CD4-positive, alpha-beta T cell (primary cell): ENCODE measurements around the gene AQP10. TPM values are rescaled to one million over a fixed set of nuclear protein-coding genes. Genes with fewer than 3 reads are reported as not detected.
"Not testable (repeated sequence)": the region's sequence is repeated elsewhere in the genome, so short reads cannot be mapped to it uniquely, and the experiment has no call there.

Experiments
- ATAC-seq: fragments of 200-7000 bp; cut with Tn5 transposase; one replicate; pipeline ENCODE4 v1.10.0; 2022; ENCODE audit warnings: mild to moderate bottlenecking; ENCODE audit not compliant: poor library complexity
- CTCF ChIA-PET: fragments of 350-600 bp; sonication (Branson Sonifier 250); formaldehyde crosslinking; loops from one replicate; lab custom pipeline; 2021; ENCODE audit warnings: antibody characterized with exemption, inconsistent platforms; lab: Charles Lee
- POLR2A ChIA-PET: fragments of 350-600 bp; sonication (Branson Sonifier 250); formaldehyde crosslinking; loops from one replicate; lab custom pipeline; 2021; ENCODE audit warnings: antibody characterized with exemption, inconsistent platforms; lab: Charles Lee
- DNase-seq, 14 experiments: peaks; one replicate each; pipeline ENCODE4 v3.0.0-alpha.2; 2013 to 2020; ENCODE audit warnings: mixed read lengths in 2 of 14
- H3K27ac ChIP-seq, 2 donors: one replicate each; pipeline versions ENCODE4 v1.5.1 to v1.7.0; 2013; ENCODE audit warnings: low read length in 2 of 2, low read depth in 1 of 2, mild to moderate bottlenecking in 1 of 2
- H3K27me3 ChIP-seq, 2 experiments: 1 replicate in 1 of 2; 2 replicates in 1 of 2; pipeline versions ENCODE4 v1.6.1 to v1.7.0; 2013; ENCODE audit warnings: low read length in 2 of 2, control low read depth in 1 of 2, mild to moderate bottlenecking in 1 of 2, moderate library complexity in 1 of 2; ENCODE audit not compliant: insufficient read depth in 2 of 2, control insufficient read depth in 1 of 2
- H3K36me3 ChIP-seq: one replicate; pipeline ENCODE4 v1.6.1; 2013; ENCODE audit warnings: low read length, control low read depth; ENCODE audit not compliant: insufficient read depth
- H3K4me1 ChIP-seq: one replicate; pipeline ENCODE4 v1.6.1; 2013; ENCODE audit warnings: low read length, control low read depth; ENCODE audit not compliant: insufficient read depth
- H3K4me3 ChIP-seq: one replicate; pipeline ENCODE4 v1.5.1; 2013; ENCODE audit warnings: mild to moderate bottlenecking, low read length, moderate library complexity
- H3K9me3 ChIP-seq, 2 experiments: 1 replicate in 1 of 2; 2 replicates in 1 of 2; pipeline versions ENCODE4 v1.6.1 to v1.7.0; 2013; ENCODE audit warnings: low read length in 2 of 2, mild to moderate bottlenecking in 2 of 2, control low read depth in 1 of 2, moderate library complexity in 1 of 2; ENCODE audit not compliant: control insufficient read depth in 1 of 2, insufficient read depth in 1 of 2
- H3K27ac Mint-ChIP-seq: one replicate; pipeline ENCODE4 v1.8.0; 2020; ENCODE audit warnings: mixed read lengths
- H3K27me3 Mint-ChIP-seq: one replicate; pipeline ENCODE4 v1.8.0; 2021; ENCODE audit warnings: mixed read lengths
- H3K36me3 Mint-ChIP-seq: one replicate; pipeline ENCODE4 v1.8.0; 2021; ENCODE audit warnings: low read depth, mixed read lengths
- H3K4me1 Mint-ChIP-seq: one replicate; pipeline ENCODE4 v1.8.0; 2021; ENCODE audit warnings: low read depth, mixed read lengths
- H3K4me3 Mint-ChIP-seq: one replicate; pipeline ENCODE4 v1.8.0; 2020; ENCODE audit warnings: mild to moderate bottlenecking, mixed read lengths
- H3K9me3 Mint-ChIP-seq: one replicate; pipeline ENCODE4 v1.8.0; 2020; ENCODE audit warnings: mixed read lengths
- CTCF ChIP-seq: fragments of 200-600 bp; IDR thresholded peaks from one replicate; pipeline ENCODE4 v1.8.0; 2022; ENCODE audit warnings: antibody characterized with exemption, mild to moderate bottlenecking
- intact Hi-C, 2 experiments: fragments of 100-400 bp; cut with DNase I in 1 of 2; cut with micrococcal nuclease in 1 of 2; formaldehyde crosslinking; loops; one replicate each; pipeline versions ENCODE4 v1.15.1 to v1.9.0; 2023 to 2025; cut with DNase I, micrococcal nuclease
- total RNA-seq, 174 experiments: library from RNA in 2 of 174; stranded (reverse) in 2 of 174; gene quantifications; one replicate each; pipeline ENCODE4 v1.2.3 and lab custom pipeline; 2021 to 2026

AQP10 gene
- total RNA-seq, 2 experiments from 2014 or later, result not detected

GRCh38 chr1:154318386-154318785 is 2.5 kb upstream of the AQP10 start:
- no peak overlapping the region for H3K4me3 Mint-ChIP-seq
- peaks cover 4% of the 10 kb centered on the region for H3K9me3 Mint-ChIP-seq
- H3K36me3 Mint-ChIP-seq, result no peaks in the 10 kb centered on the region
- no peaks in the 10 kb centered on the region for H3K4me1 ChIP-seq
- no peaks in the 10 kb centered on the region for H3K27me3 ChIP-seq
- CTCF ChIA-PET, result interaction anchor here (1.4 kb wide), 1 partner anchor 16 kb away, joined by 3 read pairs; no protein-coding TSS in a partner anchor
- H3K4me3 ChIP-seq, result no peak overlapping the region
- H3K4me1 Mint-ChIP-seq, result no peaks in the 10 kb centered on the region
- H3K36me3 ChIP-seq, result no peaks in the 10 kb centered on the region
- intact Hi-C loops, result no loop called here
- POLR2A ChIA-PET, result no interaction called here
- no peak for TF ChIP-seq CTCF
- peaks cover 4 to 13% of the 10 kb centered on the region in 2 experiments for H3K9me3 ChIP-seq
- H3K27ac Mint-ChIP-seq, result no peak overlapping the region
- H3K27ac ChIP-seq, result no peak overlapping the region
- H3K27me3 Mint-ChIP-seq, result no peaks in the 10 kb centered on the region
- no peak for DNase-seq
- ATAC-seq, result no peak

- H3K27ac Mint-ChIP-seq, H3K9me3 Mint-ChIP-seq, DNase-seq, H3K27me3 ChIP-seq, H3K4me3 ChIP-seq, POLR2A ChIA-PET, H3K4me1 Mint-ChIP-seq, H3K27me3 Mint-ChIP-seq, H3K9me3 ChIP-seq, H3K27ac ChIP-seq, H3K4me3 Mint-ChIP-seq, ATAC-seq, H3K36me3 ChIP-seq: not testable (repeated sequence)
- intact Hi-C loops, result loop anchor here (10.0 kb wide), 2 partner anchors 223 to 763 kb away; no protein-coding TSS in a partner anchor
- peaks cover 11% of the 10 kb centered on the region for H3K36me3 Mint-ChIP-seq
- CTCF ChIA-PET, result interaction anchor here (0.7 kb wide), 1 partner anchor 14 kb away, joined by 3 read pairs; no protein-coding TSS in a partner anchor
- peaks cover 21% of the 10 kb centered on the region for H3K4me1 ChIP-seq
Measured at GRCh38 chr1:154321609-154321934, 679 bp downstream of the AQP10 start.

- Mint-ChIP-seq H3K27ac (no peak overlapping the region), H3K4me3 (peak overlapping the region; percentile 94), H3K27me3 (no peaks in the 10 kb centered on the region), H3K4me1 (peaks cover 26% of the 10 kb centered on the region), H3K9me3 (no peaks in the 10 kb centered on the region), H3K36me3 (peaks cover 24% of the 10 kb centered on the region)
- CTCF ChIA-PET, result interaction anchor here (3.4 to 5.2 kb wide), 2 partner anchors 12 to 20 kb away, joined by 23 to 61 read pairs; no protein-coding TSS in a partner anchor
- Histone ChIP-seq H3K4me1 (peaks cover 40% of the 10 kb centered on the region), H3K4me3 (no peak overlapping the region), H3K27ac (no peak overlapping the region), H3K9me3 (no peaks in the 10 kb centered on the region), H3K36me3 (no peaks in the 10 kb centered on the region), H3K27me3 (no peaks in the 10 kb centered on the region)
- ATAC-seq, result no peak
- DNase-seq, result no peak
- intact Hi-C loops, result loop anchor here (10.0 kb wide), 2 partner anchors 221 to 761 kb away; no protein-coding TSS in a partner anchor
- POLR2A ChIA-PET, result interaction anchor here (1.1 to 6.6 kb wide), 2 partner anchors 13 to 21 kb away, joined by 3 to 94 read pairs; no protein-coding TSS in a partner anchor
- TF ChIP-seq CTCF, result no peak
Measured at GRCh38 chr1:154323493-154323892, 2.6 kb downstream of the AQP10 start.
